Measurements from ENCODE around the gene AKR1B15.
"Not testable (repeated sequence)": the region's sequence is repeated elsewhere in the genome, so short reads cannot be mapped to it uniquely, and the experiment has no call there.

AKR1B15 gene

GRCh38 chr7:134563398-134563749 lies 14.5 kb downstream of the AKR1B15 start:
- DNase-seq (ENCODE audit: low spot score) = not testable (repeated sequence)

GRCh38 chr7:134565643-134566136 lies 16.8 kb downstream of the AKR1B15 start:
- DNase-seq (ENCODE audit: low spot score) = no peak

DNA sequence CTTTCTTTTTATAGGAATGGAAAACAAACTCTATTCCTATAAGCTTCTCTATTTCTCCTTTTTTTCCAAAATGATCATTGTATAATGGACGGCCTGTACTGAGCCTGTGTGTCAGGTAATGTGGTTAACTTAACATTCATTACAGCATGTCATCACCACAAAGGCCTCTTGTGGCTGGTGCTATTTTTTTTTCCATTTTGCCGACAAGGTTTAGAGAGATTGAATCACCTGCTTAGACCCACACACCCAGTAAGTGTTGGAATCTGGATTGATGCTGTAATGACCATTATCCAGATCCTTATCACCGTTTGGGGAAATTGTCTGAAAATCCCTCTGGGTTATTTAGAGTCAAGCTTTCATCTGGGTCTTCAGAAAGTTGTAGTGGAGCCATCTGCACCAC lies 18.5 kb downstream of the AKR1B15 start:
- no peak for DNase-seq (ENCODE audit: low spot score)

- DNase-seq (ENCODE audit: low spot score) = not testable (repeated sequence)
These were observed 21.1 kb downstream of the AKR1B15 start for GRCh38 chr7:134569962-134570361.

DNA sequence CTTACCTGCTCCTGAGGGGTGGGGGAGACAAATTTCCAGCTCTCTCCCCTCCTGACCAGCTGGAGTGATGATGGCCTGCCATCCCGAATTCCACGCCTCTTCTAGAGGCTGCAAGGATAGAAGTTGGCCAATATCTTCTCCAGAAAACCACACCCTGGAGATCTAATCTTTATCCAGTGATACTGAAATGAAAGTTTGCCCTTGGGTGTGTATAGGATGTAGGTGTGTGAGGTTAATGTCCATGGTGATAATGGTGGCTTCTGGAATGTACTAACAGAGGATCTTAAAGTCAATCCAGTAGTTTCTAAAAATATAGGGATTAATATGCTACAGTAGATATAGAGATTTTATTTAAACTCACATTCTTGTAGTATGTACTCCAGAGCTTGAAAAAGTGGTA lies 22.2 kb downstream of the AKR1B15 start:
- DNase-seq (ENCODE audit: low spot score) = no peak

GRCh38 chr7:134571746-134572461 lies 23.0 kb downstream of the AKR1B15 start:
- DNase-seq (ENCODE audit: low spot score) = no peak

DNA sequence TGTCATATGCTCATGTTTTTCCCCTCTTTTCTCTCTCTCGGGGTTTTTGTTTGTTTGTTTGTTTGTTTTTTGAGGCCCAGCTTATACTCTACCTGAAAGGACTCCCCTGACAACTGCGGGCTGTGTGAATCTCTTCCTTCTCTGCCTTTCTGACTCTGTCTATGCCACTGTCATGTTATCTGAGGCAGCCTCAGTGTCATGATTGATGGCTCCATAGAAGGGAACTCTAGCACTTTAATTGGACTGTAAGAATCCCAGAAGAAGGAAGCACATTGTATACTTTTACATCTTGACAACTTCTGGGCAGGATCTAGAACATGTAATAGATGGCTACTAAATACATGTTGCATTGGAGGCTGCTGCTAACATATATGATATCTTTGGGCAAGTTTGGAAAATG lies 25.4 kb downstream of the AKR1B15 start:
- no peak for DNase-seq (ENCODE audit: low spot score)

- DNase-seq (ENCODE audit: low spot score) = no peak
These were observed 35.4 kb downstream of the AKR1B15 start for GRCh38 chr7:134584290-134584689.

GRCh38 chr7:134585897-134586296 lies 37.0 kb downstream of the AKR1B15 start:
- DNase-seq (ENCODE audit: low spot score) = no peak

DNA sequence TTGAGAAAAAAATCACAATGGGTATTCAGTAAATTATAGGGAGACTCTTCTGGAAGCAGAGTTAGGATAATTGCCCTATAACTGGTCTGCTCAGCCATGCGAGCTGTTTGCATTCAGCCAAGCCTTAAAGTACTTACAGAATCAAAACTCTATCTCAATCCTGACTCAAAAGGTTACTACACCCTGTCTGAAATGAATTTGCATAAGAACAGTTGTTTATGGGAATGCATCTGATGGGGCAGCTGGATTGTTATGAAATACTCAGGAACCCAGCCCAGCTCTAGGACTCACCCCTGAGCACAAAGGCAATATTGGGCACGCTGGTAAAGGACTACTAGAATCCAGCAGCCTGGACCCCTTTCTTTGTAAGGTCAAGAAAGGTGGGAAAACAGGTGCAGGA lies 38.8 kb downstream of the AKR1B15 start:
- DNase-seq (ENCODE audit: low spot score) = no peak

GRCh38 chr7:134589491-134589941 lies 40.6 kb downstream of the AKR1B15 start:
- no peak for DNase-seq (ENCODE audit: low spot score)

DNA sequence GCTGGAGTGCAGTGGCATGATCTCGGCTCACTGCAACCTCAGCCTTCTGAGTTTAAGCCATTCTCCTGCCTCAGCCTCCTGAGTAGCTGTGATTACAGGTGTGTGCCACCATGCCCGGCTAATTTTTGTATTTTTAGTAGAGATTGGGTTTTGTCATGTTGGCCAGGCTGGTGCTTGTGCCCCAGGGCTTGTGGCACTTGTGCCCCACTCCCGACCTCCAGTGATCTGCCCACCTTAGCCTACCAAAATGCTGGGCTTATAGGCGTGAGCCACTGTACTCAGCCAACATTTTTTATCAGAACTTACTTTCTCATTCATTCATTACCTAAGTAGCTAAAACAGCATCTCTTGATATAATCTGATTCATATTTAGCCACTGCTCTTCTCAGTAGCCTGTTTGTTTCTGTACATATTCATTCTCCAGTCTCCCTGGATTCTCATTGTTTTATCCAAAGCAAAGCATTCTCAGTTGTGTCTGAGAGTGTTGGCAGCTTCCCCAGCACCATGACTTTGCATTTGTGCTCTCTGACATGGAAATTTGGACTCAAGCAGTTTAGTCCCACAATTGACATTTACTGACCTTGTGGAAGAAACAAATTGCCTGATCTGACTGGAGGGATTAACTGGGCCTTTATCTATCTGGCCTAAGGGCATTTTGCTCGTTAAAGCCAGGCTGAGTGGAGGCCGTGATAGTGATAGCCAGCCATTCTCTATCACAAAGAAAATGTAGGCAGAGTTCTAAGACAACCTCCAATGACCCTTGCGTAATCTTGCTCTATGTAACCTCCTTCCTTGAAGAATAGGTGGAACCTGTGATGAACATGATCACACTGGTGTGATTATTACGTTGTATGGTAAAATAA lies 44.9 kb downstream of the AKR1B15 start:
- DNase-seq (ENCODE audit: low spot score) = peak; percentile 58

DNA sequence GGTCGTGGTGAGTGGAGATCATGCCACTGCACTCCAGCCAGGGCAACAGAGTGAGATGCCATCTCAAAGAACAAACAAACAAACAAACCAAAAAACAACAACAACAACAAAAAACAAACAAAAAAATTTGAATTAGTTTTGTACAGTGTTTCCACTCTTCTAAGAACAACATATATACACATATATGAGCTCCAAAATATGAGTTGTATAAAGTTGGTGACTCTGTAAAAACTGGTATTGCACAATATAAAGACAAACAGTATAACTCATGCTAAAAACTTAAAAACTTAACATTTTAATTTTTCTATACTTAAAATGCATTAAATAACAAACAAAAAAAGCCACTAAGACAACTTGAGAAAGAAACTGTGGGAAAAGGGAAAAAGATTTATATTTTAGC lies 46.0 kb downstream of the AKR1B15 start:
- DNase-seq (ENCODE audit: low spot score) = no peak

DNA sequence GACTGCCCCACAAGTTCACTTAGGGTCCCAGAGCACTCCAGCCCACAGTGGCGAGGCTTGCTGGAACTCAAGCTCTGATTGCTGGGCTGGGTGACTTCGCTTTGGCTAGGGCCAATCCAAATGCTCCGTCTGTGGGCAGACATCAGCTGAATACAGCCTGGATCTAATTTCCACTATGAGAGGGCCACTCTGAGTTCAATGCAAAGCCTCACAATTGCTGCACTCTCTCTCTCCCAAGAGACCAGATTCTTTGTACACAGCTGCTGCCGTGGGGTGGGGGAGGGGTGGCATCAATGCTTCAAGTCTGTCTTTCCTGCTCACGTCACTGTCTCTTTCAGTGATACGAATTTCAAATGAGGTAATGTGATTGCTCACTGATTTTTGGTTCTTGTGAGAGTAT lies 50.5 kb downstream of the AKR1B15 start:
- no peak for DNase-seq (ENCODE audit: low spot score)

DNA sequence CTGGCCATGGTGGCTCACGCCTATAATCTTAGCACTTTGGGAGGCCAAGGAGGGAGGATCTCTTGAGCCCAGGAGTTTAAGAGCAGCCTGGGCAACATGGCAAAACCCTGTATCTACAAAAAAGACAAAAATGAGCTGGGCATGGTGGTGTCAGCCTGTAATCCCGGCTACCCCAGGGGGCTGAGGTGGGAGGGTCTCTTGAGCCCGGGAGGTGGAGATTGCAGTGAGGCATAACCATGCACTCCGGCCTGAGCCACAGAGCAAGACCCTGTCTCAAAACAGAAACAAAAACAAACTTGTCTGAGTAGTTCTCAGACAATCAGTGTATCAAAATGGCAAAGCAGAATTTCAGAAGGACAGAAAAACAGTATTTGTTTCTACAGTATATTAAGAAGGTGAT lies 52.5 kb downstream of the AKR1B15 start:
- no peak for DNase-seq (ENCODE audit: low spot score)

DNA sequence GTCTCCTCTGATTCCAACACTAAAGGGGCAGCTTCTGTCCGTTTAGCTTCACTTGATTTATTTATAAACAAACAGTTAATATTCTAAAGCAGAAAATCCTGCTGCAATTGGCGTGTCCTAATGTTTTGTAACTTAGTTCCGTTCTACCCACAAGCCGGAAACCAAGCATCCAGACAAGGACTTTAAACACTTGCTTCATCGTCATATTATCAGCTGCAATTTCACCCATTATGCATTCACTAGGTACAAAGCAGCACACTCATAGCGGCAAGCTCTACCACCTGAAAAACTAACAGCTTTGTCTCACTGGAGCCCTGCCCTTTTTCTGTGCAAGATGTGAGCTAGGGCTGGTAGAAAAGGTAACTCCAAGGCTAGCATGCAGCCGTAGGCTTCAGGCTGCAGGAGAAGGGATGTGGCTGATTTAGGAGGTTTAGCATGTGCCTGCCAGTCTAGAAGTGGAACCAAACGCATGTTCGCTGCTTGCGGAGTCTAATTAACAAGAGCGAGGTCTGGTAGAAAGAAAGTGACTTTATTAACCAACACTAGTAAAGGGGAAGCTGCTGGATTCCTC lies 54.1 kb downstream of the AKR1B15 start:
- DNase-seq (ENCODE audit: low spot score) = no peak

GRCh38 chr7:134605978-134606923 lies 57.3 kb downstream of the AKR1B15 start:
- peak; percentile 78 for DNase-seq (ENCODE audit: low spot score)

DNA sequence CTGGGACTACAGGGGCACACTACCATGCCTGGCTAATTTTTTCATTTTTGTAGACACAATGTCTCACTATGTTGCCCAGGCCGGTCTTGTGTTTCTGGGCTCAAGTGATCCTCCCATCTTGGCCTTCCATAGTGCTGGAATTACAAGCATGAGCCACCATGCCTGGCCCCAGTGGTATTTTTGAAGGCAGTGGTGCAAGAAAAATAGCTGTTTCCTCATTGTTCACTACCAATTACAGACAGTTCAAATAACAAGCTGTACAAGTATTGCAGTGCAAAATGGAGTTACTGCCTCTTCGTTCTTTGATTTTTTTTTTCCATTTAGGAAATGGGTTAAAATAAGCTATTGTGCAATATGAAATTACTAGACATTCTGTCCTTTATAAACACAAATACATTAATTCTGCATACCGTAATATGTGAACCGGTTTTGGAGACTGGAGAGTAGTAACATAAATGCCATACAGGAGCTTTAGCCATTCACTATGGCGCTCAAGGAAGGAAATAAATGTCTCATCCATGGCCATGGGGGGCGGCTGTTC lies 62.8 kb downstream of the AKR1B15 start:
- DNase-seq (ENCODE audit: low spot score) = no peak

DNA sequence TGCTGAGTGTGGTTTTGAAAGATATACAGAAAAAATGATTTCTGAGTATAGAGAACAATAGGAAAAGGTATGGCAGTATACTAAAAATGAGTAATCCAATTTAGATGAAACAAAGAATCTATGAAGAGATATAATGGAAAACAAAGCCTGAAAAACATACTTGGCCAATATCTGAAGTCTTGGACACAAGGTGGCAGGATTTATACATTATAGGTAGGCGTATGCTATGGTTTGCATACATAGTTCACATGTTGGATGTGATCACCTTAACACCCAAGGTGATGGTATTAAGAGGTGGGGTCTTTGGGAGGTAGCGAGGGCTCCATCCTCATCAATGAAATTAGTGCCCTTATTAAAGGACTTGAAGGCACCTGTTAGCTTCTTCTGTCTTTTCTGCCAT lies 63.3 kb downstream of the AKR1B15 start:
- DNase-seq (ENCODE audit: low spot score) = no peak

DNA sequence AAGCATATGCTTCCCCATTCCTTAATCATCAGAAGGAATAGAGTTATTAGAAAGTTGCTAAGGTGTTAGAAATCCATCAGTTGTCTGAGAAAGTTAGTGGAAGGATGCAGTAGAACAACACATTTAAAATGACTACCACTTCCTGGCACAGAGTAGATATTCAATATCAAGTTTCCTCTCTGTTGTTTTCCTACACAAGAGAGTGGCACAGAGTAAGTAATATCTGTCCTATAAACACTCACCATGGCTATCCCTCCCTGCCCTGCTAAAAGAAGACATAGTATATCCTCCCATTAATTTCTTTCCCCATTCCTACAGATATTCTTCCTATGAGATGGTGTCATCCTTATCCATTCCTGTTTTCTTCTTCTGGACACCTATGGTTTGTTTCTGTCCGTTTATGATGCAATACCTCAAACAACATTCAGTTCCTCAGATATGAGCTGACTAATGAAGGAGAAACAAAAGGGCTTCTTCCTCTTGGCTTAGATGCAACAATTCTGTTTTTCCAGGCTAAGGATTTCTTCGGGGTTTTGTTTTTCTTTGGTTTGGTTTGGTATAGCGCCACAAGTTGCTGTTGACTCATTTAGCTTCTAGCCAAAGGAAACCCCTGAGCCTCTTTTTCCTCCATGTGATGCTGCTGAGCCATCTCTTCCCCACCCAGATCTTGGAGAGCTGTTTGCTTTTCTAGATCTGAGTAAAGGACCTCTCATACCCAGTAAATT lies 64.9 kb downstream of the AKR1B15 start:
- peak; percentile 69 for DNase-seq (ENCODE audit: low spot score)

DNA sequence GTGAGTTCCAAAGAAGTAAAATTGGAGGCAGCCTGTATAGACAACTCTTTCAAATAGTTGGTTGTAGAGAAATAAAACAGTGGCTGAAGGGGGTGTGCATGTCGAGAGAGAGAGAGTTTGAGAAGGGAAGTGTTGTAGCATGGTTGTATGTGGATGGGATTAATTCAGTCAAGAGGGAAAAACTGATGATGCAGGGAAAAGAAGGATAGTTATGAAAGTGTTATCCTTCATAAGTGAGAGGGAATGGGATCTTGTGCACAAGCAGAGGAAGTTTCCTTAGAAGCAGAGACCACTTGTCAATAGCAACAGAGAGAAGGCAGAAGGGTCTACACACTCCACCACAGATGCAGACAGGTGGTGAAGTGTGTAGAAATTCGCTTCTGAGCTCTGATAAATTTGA lies 67.7 kb downstream of the AKR1B15 start:
- DNase-seq (ENCODE audit: low spot score) = no peak

All from LoVo (cell line).